GM23338 (cell line): Measurements from ENCODE around the gene OR13A1. TPM values are rescaled to one million over a fixed set of nuclear protein-coding genes. Genes with fewer than 3 reads are reported as not detected.
"Not testable (repeated sequence)": the region's sequence is repeated elsewhere in the genome, so short reads cannot be mapped to it uniquely, and the experiment has no call there.

ENCODE experiments used
- ATAC-seq: fragments of 200-7000 bp; cut with Tn5 transposase; 3 replicates; pipeline ENCODE4 v1.9.1; 2020
- DNase-seq: peaks from one replicate; pipeline ENCODE4 v3.0.0-alpha.2; 2015; ENCODE audit warnings: low spot score
- H2AFZ ChIP-seq: fragments of 200-600 bp; sonication (generic); 2 replicates; pipeline ENCODE4 v1.8.0; 2016; ENCODE audit warnings: antibody characterized with exemption, mild to moderate bottlenecking, moderate library complexity
- H3F3A ChIP-seq: fragments of 200-600 bp; sonication (generic); replicated peaks from 2 replicates; pipeline ENCODE4 v1.8.0; 2017; ENCODE audit warnings: antibody characterized with exemption, mixed run types, low read depth
- H3K27ac ChIP-seq: fragments of 200-600 bp; sonication (generic); 2 replicates; pipeline ENCODE4 v1.6.1; 2016; ENCODE audit warnings: low read depth
- H3K27me3 ChIP-seq: fragments of 200-600 bp; sonication (generic); 2 replicates; pipeline ENCODE4 v1.8.0; 2016; ENCODE audit warnings: mild to moderate bottlenecking, mixed run types, moderate library complexity; ENCODE audit not compliant: insufficient read depth
- H3K36me3 ChIP-seq: fragments of 200-600 bp; sonication (generic); 2 replicates; pipeline ENCODE4 v1.8.0; 2016; ENCODE audit warnings: mild to moderate bottlenecking; ENCODE audit not compliant: insufficient read depth
- H3K4me1 ChIP-seq: fragments of 200-600 bp; sonication (generic); 2 replicates; pipeline ENCODE4 v1.8.0; 2016; ENCODE audit warnings: mild to moderate bottlenecking, moderate library complexity; ENCODE audit not compliant: insufficient read depth
- H3K4me2 ChIP-seq: fragments of 200-600 bp; sonication (generic); 2 replicates; pipeline ENCODE4 v1.7.1; 2017; ENCODE audit warnings: mixed run types
- H3K4me3 ChIP-seq: fragments of 200-600 bp; sonication (generic); 2 replicates; pipeline ENCODE4 v1.6.1; 2016; ENCODE audit warnings: mixed run types
- H3K79me2 ChIP-seq: fragments of 200-600 bp; sonication (generic); replicated peaks from 2 replicates; pipeline ENCODE4 v1.8.0; 2017; ENCODE audit warnings: mild to moderate bottlenecking; ENCODE audit not compliant: insufficient read depth
- H3K9me2 ChIP-seq: fragments of 200-600 bp; sonication (generic); 2 replicates; pipeline ENCODE4 v1.8.0; 2017; ENCODE audit not compliant: insufficient read depth
- H4K20me1 ChIP-seq: fragments of 200-600 bp; sonication (generic); replicated peaks from 2 replicates; pipeline ENCODE4 v1.8.0; 2017; ENCODE audit warnings: mild to moderate bottlenecking; ENCODE audit not compliant: insufficient read depth
- H3K27ac Mint-ChIP-seq: 2 replicates; pipeline ENCODE4 v1.8.0; 2020; ENCODE audit warnings: inconsistent platforms, mild to moderate bottlenecking, moderate library complexity, mixed read lengths
- H3K27me3 Mint-ChIP-seq: 3 replicates; pipeline ENCODE4 v1.8.0; 2022; ENCODE audit warnings: low read depth, mild to moderate bottlenecking, moderate library complexity, mixed read lengths, inconsistent platforms; ENCODE audit not compliant: insufficient read depth, poor library complexity
- H3K36me3 Mint-ChIP-seq: 3 replicates; pipeline ENCODE4 v1.8.0; 2021; ENCODE audit warnings: low read depth, mild to moderate bottlenecking, inconsistent platforms, moderate library complexity, mixed read lengths
- H3K4me1 Mint-ChIP-seq: 3 replicates; pipeline ENCODE4 v1.8.0; 2020; ENCODE audit warnings: mild to moderate bottlenecking, inconsistent platforms, mixed read lengths
- H3K4me3 Mint-ChIP-seq: 3 replicates; pipeline ENCODE4 v1.8.0; 2021; ENCODE audit warnings: moderate library complexity, mild to moderate bottlenecking, inconsistent platforms, mixed read lengths
- H3K9me3 Mint-ChIP-seq: 3 replicates; pipeline ENCODE4 v1.8.0; 2020; ENCODE audit warnings: moderate library complexity, mild to moderate bottlenecking, inconsistent platforms, mixed read lengths
- CREB1 ChIP-seq: fragments of 250-450 bp; sonication (Bioruptor Pico); IDR thresholded peaks from 2 replicates; pipeline ENCODE4 v1.5.0; 2020; ENCODE audit warnings: low read depth, mild to moderate bottlenecking, moderate library complexity
- ETS1 ChIP-seq: IDR thresholded peaks from 2 replicates; pipeline ENCODE4 v1.6.1; 2016; ENCODE audit warnings: antibody characterized with exemption
- EZH2phosphoT487 ChIP-seq: fragments of 200-600 bp; sonication (generic); IDR thresholded peaks from one replicate; pipeline ENCODE4 v1.8.1; 2018; ENCODE audit warnings: antibody characterized with exemption; ENCODE audit not compliant: unreplicated experiment
- POLR2AphosphoS5 ChIP-seq: IDR thresholded peaks from 2 replicates; pipeline ENCODE4 v1.6.1; 2016; ENCODE audit warnings: antibody characterized with exemption, low read depth
- REST ChIP-seq: IDR thresholded peaks from one replicate; pipeline ENCODE4 v1.6.1; 2018; ENCODE audit warnings: antibody characterized with exemption; ENCODE audit not compliant: unreplicated experiment
- ZNF331 ChIP-seq: fragments of 250-450 bp; sonication (Bioruptor Pico); IDR thresholded peaks from 2 replicates; pipeline ENCODE4 v1.5.0; 2020; ENCODE audit warnings: low read depth, mild to moderate bottlenecking, moderate library complexity
- polyA plus RNA-seq: library from polyadenylated mRNA; unstranded; fragments of >200 nt; fragmentation: Nextera tagmentation; extraction: Ambion mirVana; gene quantifications from 2 replicates; pipeline ENCODE4 v1.2.1, GENCODE V29; 2016
- total RNA-seq: library from RNA; depleted of rRNA; stranded (reverse); fragments of >200 nt; shearing (Covaris generic); gene quantifications from 2 replicates; pipeline ENCODE4 v1.2.3, GENCODE V29; 2014

The OR13A1 gene
- total and polyA plus RNA-seq, 2 experiments from 2014 or later = 0.21 TPM; not detected in 1

GRCh38 chr10:45261946-45262345 is 53.5 kb downstream of the OR13A1 start:
- H3K27ac Mint-ChIP-seq = no peak overlapping the region
- TF ChIP-seq ETS1 (no peak), REST (no peak), EZH2phosphoT487 (no peak), CREB1 (CRISPR knock-in tag) (no peak), ZNF331 (CRISPR knock-in tag) (no peak), POLR2AphosphoS5 (no peak)

GRCh38 chr10:45261243-45261775 is 54.1 kb downstream of the OR13A1 start:
- H3K9me2 ChIP-seq = no peaks in the 10 kb centered on the region
- H3K27me3 ChIP-seq = no peaks in the 10 kb centered on the region
- H3K4me2 ChIP-seq = no peak overlapping the region
- H3K36me3 ChIP-seq = no peaks in the 10 kb centered on the region
- peaks cover 12% of the 10 kb centered on the region for H3K9me3 Mint-ChIP-seq
- H3K79me2 ChIP-seq = no peaks in the 10 kb centered on the region
- TF ChIP-seq ZNF331 (CRISPR knock-in tag) = no peak
- no peaks in the 10 kb centered on the region for H3F3A ChIP-seq
- ATAC-seq (no peak), DNase-seq (no peak)
- H3K4me3 ChIP-seq = no peak overlapping the region
- H3K4me1 ChIP-seq = no peaks in the 10 kb centered on the region
- peaks cover 4% of the 10 kb centered on the region for H3K27me3 Mint-ChIP-seq
- H4K20me1 ChIP-seq = no peaks in the 10 kb centered on the region
- H3K36me3 Mint-ChIP-seq = no peaks in the 10 kb centered on the region
- H3K27ac Mint-ChIP-seq = no peak overlapping the region
- no peaks in the 10 kb centered on the region for H3K4me1 Mint-ChIP-seq
- H3K27ac ChIP-seq = no peak overlapping the region
- no peak overlapping the region for H3K4me3 Mint-ChIP-seq
- no peak overlapping the region for H2AFZ ChIP-seq

More at GRCh38 chr10:45261946-45262345, 53.5 kb downstream of the OR13A1 start:
- no peaks in the 10 kb centered on the region for H3K9me2 ChIP-seq
- H3K4me2 ChIP-seq = no peak overlapping the region
- no peak overlapping the region for H3K27ac ChIP-seq
- ATAC-seq (no peak), DNase-seq (no peak)
- H3K9me3 Mint-ChIP-seq = peaks cover 12% of the 10 kb centered on the region
- H3K27me3 Mint-ChIP-seq = peaks cover 4% of the 10 kb centered on the region
- H3K4me1 Mint-ChIP-seq = no peaks in the 10 kb centered on the region
- no peaks in the 10 kb centered on the region for H3K4me1 ChIP-seq
- H3K36me3 Mint-ChIP-seq = no peaks in the 10 kb centered on the region
- H3K36me3 ChIP-seq = no peaks in the 10 kb centered on the region
- no peaks in the 10 kb centered on the region for H3F3A ChIP-seq
- no peak overlapping the region for H3K4me3 Mint-ChIP-seq
- H3K4me3 ChIP-seq = no peak overlapping the region
- H2AFZ ChIP-seq = no peak overlapping the region
- H4K20me1 ChIP-seq = no peaks in the 10 kb centered on the region
- no peaks in the 10 kb centered on the region for H3K27me3 ChIP-seq
- no peaks in the 10 kb centered on the region for H3K79me2 ChIP-seq

- H3K27me3 Mint-ChIP-seq, H3K4me1 ChIP-seq, H3K4me2 ChIP-seq, H3F3A ChIP-seq, H3K27me3 ChIP-seq, H4K20me1 ChIP-seq, H3K4me3 Mint-ChIP-seq, H3K36me3 Mint-ChIP-seq, H3K27ac ChIP-seq, H3K79me2 ChIP-seq, ATAC-seq, H3K9me2 ChIP-seq, H3K27ac Mint-ChIP-seq, H3K4me3 ChIP-seq, H3K4me1 Mint-ChIP-seq, H2AFZ ChIP-seq, DNase-seq, H3K36me3 ChIP-seq: not testable (repeated sequence)
- H3K9me3 Mint-ChIP-seq = peaks cover 12% of the 10 kb centered on the region
Measured at GRCh38 chr10:45260635-45261034, 54.8 kb downstream of the OR13A1 start.

GRCh38 chr10:45259786-45260495 is 55.5 kb downstream of the OR13A1 start:
- H3K27ac ChIP-seq, H3K36me3 ChIP-seq, DNase-seq, H3F3A ChIP-seq, H2AFZ ChIP-seq, H3K4me3 ChIP-seq, H3K36me3 Mint-ChIP-seq, H3K9me2 ChIP-seq, H3K4me1 Mint-ChIP-seq, H3K27me3 ChIP-seq, H3K4me1 ChIP-seq, H3K4me2 ChIP-seq, H3K4me3 Mint-ChIP-seq, H4K20me1 ChIP-seq, ATAC-seq, H3K27me3 Mint-ChIP-seq, H3K27ac Mint-ChIP-seq, H3K79me2 ChIP-seq: not testable (repeated sequence)
- peaks cover 12% of the 10 kb centered on the region for H3K9me3 Mint-ChIP-seq
